ENCODE results near the gene PTPRM.

The PTPRM gene

DNA sequence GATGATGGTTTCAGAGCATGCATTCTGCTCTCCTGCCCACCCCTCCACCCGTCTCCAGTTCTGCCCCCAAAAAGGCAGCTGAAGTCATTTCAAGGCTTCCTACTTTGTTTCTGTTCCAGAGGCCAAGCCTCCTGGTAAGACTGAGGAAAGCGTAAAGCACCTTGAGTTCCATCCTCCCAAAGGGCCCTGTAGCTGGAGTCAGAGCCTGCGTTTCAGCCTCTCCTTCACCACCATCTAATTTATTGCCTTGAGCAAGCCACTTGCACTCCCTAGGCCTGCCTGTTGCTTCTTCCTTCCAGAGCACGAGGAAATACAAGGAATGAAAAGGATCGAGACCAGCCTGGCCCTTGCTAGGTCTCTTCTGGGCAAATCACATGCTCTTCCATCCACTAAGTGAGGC lies 797.9 kb downstream of the PTPRM start:
- DNase-seq (ENCODE audit: low spot score) = no peak

DNA sequence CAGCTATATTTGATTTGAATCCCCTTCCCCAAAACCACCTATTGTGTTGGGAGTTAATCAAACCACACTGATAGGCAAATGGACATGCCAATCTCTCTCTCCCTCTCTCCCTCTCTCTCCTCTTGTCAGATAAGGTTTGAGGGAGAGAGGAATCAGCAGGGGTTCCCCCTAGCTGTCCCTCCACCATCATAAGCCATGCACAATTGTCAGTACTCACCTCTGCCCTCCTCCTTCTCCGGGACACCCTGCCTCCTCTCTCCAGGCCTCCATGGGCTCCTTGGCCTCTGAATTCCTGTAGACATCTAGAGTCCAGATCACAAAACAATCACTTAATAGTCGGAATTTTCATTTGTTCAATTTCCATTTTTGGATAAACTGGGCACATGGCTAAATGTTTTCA lies 798.4 kb downstream of the PTPRM start:
- DNase-seq (ENCODE audit: low spot score) = no peak

DNA sequence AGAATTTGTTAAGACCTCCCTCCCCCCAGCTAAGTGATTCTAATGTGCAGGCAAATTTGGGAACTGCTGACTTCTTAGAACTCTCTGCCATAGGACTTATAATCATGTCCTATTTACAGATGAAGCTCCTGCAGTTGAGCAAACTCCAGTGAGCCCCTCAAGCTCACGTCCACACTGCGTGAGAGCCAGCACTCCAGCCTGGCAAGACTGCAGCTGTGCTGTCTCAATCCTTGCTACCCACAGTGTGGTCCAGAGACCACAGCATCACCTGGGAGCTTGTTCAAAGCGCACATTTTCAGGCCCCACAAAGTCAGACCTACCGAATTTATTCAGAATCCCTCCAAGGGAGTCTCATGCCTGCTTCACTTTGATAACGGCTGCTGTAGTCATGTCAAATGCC lies 799.0 kb downstream of the PTPRM start:
- DNase-seq (ENCODE audit: low spot score) = no peak

DNA sequence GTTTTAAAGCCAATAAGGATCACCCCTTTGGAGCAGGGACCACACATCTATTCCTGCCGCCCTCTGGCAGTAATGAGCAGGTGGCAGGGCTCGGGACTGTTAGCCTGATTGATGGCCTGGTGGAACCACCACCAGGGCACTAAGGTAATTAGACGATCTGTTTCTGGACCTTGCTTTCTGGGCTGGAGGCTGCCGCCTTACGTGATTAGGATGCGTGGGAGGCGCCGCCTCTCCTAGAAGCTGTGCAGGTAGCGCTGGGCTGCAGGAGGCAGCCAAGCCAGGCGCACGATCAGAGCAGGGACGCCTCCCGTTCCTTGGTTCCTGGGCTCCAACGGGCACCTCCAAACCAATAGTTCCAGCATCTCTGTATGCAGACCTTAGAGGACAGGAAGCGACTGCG lies 799.5 kb downstream of the PTPRM start:
- DNase-seq (ENCODE audit: low spot score) = no peak

DNA sequence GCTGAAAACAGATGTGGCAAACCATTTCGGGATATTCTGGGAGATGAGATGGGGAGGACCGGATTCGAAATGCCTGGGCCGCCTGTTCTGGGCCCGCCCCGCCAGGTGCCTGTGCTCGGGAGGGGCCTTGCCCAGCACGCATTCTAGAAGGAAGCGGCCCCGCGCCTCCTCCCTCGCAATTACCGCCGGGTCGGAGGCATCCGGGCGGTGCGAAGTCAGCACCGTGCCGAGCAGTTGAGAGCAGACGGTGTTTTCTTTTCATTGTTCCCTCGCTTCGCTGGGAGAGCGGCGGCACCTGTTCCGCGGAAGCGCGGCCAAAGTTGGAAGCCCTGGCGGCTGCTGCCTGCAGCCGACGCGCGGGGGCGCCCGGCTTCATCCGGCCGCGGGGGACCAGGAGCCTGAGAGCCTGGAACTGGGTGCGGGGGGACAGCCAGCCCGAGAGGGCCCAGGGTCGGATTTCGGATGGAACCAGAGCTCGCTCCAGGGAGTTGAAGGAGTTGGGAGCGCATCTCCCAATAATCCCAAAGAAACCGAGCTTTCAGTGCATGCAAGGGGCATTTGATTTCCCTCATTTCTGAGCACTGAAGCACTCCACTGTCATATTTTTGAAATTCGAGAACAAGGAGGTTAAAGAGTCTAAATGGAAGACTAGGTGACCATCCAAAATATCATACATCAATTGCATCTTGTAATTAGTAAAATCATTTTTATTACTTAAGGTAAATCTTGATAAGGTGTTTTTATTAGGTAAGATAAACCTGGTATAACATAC lies 800.3 kb downstream of the PTPRM start:
- DNase-seq (ENCODE audit: low spot score) = peak; percentile 64

DNA sequence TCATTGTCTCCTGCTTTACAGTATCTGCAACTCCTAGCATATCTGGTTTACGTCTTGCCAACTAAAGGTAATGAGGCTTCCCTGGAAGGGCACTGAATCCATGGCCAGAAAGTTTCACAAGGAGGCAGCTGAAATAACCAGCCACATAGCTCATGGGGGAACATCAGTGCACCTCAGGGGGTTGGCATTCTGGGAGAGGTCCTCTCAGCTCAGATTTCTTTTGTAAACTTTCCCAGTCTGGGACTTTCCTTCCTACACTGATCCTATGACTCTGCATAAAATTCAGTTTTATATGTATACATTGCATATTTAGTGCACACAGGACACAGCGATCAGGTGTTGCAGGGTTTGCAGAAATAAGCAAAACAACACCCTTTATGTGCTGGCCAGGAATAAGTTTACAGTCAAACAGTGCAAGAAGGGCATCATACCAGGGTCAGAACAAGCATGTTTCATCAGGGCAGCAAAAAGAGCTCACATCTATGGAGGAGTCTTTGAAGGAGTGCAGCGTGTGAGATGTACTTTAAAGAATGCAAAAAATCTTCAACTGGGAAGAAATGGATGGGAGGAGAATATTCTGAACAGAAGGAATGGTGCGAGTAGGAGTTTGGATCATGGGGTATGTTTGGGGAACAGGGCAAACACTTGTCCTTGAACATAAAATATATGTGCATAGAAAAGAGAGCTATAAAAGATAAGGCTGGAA lies 801.5 kb downstream of the PTPRM start:
- no peak for DNase-seq (ENCODE audit: low spot score)

DNA sequence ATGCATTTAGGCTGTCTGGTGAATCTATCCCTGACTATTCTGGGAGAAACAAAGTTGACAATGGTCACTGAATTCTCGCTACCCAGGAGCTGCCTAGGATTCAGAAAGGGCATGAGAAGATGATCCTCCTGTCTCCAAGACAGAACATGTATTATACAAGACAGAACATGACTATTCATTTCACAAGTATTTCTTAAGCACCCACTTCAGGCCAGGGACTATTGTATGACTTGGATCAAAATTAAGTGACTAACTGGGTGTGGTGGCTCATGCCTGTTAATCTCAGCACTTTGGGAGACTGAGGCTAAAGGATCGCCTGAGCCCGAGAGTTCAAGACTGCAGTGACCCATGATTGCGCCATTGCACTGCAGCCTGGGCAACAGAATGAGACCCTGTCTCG lies 806.4 kb downstream of the PTPRM start:
- no peak for DNase-seq (ENCODE audit: low spot score)

DNA sequence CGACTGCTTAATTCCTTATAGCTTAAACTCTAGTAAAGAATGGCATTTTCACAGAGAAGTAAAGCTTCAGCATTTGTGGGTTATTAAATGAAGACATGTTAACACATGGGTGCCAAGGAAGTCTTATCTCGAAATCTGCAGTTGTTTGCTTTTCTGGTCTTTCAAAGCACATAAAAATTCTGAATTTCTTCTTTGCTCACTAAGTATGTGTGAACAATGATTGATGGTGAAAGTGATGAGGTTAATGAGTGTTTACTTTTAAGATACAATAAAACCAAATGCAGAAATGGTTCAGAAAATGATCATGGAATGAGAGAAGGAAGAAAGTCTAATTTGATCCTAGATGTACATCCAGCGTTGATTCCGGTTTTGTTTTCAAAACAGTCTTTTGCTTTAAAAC lies 807.6 kb downstream of the PTPRM start:
- DNase-seq (ENCODE audit: low spot score) = no peak

DNA sequence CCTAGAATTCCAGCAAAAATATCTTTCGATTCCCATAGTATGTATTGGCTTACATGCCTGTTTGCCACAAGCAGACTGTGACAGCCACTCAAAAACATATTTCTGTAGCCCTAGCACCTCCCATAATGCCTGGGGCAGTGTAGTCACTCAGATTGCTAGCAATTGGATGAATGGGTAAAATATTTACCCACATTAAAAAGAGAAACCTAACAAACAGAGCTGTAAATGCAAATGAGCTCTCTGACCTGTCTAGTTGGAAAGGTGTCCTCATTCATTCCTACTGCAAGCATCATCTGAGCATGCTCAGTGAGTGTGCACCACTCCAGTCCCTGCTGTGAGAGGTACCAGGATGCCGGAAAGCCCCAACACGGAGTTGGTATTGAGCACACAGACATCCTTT lies 808.1 kb downstream of the PTPRM start:
- no peak for DNase-seq (ENCODE audit: low spot score)

DNA sequence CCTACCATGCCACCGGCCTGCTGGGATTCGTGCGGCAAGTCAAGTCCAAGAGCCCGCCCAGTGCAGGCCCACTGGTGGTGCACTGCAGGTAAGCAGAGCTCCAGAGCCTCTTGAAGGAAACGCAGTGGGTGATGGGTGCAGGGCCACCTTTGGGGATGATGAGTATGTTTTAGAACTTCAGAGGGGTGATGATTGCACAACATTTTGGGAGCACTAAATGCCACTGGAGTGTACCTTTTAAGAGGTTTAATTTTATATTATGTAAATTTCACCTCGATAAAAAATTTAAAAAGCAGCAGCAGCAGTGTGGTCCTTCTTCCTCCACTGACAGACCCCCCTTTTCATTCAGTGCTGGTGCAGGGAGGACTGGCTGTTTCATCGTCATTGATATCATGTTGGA lies 809.0 kb downstream of the PTPRM start:
- DNase-seq (ENCODE audit: low spot score) = no peak

DNA sequence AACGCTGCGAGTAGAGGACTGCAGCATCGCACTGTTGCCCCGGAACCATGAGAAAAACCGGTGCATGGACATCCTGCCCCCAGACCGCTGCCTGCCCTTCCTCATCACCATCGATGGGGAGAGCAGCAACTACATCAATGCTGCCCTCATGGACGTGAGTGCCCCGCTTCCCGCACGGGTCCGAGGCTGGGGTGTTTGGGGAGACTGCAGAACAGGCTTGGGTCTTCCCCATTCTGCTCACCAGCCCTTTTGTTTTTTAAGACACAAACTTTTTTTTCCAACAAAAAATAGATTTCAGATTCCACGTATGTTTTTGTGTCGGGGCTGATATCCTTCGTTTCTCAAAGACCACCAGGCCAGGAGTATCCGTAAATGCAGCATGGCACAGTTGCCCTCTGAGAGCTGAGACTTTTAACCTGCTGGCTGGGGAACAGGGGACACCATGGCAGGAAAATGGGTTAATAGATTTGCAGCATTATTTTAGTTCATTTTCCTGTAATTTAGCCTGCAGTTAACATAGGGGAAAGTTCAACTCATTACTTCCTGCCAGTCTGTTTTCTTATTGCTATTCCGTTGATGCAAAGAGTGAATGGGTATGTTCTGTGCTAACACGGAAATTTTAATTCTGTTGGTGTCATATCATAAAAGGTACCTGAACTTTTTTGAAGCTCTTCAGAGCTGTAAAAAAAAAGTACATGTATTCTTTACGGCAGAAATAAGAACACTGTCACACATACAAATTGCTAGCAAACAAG lies 812.2 kb downstream of the PTPRM start:
- DNase-seq (ENCODE audit: low spot score) = no peak

DNA sequence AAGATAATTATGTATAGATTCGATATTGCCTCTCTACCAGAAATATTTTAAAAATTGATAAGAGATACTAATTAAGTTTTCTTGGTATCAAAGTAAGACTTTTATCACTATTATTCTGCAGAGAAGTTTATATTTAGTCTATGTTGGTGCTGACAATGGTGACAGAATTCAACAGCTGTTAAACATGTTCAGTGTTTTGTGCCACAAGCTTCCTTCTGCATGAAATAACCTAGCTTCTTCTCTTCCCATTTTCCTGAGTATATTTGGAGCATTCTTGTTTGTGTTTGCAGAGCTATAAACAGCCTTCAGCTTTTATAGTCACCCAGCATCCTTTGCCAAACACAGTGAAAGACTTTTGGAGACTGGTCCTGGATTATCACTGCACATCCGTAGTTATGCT lies 812.9 kb downstream of the PTPRM start:
- DNase-seq (ENCODE audit: low spot score) = no peak

DNA sequence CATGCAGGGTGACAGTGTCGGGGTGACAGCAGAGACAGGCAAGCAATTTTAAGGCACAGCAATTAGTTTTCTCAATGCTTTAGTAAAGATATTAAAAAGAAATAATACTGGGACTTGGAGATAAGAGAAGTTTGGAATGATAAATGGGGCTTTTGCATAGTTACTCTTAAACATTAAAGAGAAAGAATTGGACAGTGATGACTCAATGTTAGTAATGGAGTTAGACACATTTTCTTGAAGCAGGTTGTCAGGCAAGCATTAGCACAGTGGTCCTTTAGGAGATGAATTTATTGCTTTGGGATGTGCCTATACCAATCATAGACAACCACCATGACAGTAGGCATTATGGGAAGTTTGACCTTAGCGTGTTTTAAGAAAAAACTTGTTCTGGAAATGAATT lies 813.8 kb downstream of the PTPRM start:
- no peak for DNase-seq (ENCODE audit: low spot score)

DNA sequence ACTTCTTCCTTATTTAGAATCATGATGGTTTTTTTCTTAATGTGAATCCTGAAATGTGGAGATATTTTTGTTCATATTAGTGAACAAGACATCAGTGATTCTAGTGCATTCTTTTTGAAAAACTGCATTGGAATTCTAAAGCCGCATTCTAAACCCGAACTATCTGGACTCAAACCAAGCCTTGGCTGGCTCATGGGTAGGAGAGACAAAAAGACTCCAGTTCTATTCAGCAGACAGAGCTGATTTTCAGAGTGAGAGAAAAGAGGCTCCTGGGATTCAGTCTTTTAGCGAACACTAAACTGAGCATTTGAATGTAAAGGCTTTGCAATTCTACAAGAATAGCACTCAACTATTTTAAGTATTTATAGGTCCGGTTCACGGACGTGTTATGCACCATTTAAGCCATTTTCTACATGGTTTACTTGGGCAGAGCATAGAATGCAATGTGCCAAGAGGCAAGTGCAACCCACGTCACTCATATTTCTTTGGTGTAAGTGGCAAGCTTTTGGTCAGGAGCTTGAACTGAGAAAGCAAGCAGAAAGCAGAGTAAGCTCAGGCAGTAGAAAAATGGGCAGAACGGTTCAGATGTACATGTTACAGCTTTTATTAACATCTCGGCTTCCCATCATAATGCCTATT lies 814.8 kb downstream of the PTPRM start:
- no peak for DNase-seq (ENCODE audit: low spot score)

DNA sequence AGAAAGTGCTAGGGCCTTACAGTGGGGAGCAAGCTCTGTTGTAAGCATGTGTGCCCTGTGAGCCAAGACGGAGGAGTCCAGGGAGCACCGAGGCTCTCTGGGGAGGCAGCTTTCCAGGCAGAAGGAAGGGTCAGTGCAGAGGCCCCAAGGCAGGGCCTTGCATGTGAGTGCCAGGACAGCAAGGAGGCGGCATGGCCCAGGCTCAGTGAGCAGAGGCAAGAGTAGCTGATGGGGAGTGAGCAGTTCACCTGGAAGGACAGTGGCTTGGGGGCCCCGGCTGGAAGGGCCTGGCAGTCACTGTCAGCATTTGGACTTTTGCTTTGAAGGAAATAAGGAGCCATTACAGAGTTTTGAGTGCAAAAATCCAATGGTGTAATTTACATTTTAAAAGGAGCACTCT lies 818.3 kb downstream of the PTPRM start:
- DNase-seq (ENCODE audit: low spot score) = no peak

DNA sequence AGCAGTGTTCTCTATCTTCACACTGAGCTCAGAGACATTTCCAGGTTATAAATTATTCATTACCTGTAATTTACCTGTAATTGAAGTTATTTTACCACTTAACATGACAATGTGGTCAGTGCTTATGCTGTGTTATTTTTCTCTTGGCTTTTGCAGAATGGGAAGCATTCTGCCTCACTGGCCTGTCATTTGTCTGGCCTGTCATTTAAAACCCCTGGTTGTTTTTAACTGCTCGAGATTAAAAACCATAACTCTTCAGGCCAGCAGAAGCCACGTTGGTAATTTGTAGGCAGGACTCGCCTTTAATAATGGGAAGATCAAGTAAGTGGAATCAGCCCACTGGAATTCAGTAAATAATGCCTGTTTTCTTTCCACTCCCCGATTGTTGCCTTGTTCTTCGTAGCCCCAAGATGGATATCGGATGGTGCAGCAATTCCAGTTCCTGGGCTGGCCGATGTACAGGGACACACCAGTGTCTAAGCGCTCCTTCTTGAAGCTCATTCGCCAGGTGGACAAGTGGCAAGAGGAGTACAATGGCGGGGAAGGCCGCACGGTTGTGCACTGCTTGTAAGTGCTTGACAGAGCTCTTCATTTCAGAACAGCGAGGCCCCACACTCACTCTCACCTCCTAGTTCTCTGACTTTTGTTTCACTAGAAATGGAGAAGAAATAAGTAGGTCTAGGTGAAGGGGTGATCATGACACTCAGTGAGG lies 819.7 kb downstream of the PTPRM start:
- no peak for DNase-seq (ENCODE audit: low spot score)

DNA sequence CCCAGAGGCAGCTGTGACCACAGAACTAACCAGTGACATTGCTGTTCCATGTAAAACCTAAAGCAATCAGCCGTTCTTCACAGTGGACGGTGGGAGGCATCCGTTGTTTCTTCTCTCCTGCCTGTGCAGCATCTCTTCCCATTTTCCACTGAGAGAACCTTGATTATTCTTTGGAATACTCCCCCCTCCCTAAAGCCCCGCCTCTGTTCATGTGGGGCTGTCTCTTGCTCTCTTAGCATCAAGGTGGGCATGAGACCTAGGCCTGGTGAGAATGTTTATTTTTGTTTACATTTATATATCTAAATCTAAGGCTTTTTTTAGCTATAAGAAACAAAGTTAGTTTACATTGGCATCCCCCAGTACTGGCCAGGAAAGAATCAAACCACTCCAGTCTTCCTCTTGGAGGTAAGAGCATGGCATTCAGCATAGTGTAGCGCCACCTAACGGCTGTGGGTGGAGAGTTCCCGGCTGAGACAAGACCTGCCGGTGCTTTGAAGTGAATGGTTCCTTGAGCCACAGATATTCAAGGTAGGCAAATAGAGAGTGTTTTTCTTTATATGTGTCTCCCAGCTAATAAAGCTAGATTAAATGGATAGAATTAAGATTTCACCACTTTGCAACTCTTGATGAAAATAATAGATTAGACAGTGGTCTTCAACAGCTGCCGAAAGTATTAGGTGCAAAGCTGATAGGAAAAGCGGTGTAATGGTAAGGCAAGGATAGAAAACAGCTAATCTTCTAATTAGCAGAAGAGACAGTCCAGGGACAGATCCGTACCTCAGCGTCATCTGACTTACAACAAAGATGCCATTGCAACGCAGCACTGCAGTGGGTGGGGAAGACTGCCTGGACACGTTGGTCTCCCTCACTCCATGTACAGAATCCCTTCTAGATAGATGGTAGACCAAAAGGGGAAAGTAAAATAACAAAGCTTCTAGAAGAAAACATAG lies 822.5 kb downstream of the PTPRM start:
- peak; percentile 80 for DNase-seq (ENCODE audit: low spot score)

DNA sequence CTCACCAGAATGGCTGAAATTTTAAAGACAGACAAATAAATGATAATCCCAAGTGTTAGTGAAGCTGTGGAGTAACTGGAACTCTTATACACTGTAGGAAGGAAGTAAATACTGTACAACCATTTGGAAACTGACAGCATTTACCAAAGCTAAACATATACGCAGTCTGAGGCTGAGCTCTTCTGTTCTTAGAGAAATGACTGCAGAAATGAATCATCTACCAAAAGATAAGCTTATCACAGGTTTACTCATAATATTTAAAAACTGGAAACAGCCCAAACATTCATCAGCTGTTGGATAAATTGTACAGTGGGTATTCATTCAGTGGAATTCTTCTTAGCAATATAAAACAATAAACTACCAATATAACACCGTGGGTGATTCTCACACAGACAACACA lies 824.0 kb downstream of the PTPRM start:
- no peak for DNase-seq (ENCODE audit: low spot score)

DNA sequence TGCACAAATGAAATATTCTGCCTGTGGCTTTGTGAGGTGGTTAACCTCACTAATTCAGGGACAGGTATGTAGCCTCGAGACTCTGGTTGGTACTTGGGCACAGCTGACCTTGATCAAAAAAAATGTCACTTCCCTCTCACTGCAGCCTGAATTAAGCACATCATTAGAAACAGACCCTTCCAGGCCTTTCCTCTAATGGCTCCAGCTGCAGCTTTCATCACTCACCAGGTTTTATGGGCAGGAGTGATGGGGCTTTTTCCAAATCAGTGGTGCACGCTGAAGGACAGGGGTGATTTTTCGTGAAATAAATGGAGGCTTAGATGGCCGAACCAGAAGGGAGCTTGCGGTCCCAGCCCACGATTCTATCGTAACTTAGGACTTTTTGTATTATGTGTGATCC lies 829.1 kb downstream of the PTPRM start:
- no peak for DNase-seq (ENCODE audit: low spot score)

DNA sequence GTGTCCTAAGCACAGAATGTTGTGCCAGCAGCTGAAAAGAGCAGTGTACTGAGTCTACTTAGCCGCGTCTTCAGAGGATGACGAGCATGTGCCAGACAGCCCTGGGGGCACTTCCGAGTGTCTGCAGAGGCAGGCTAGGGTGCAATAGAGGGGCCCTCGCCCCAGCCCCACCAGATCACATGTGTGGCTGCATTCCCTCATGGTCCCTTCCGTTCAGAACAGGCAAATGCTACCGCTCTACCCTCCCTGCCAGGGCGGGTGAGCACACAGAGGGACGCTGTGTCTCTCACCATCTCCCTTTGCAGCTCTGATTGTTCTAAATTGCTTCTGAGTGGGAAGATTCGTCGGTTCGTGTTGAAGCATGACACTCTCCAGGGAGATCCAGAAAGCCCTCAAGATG lies 829.9 kb downstream of the PTPRM start:
- no peak for DNase-seq (ENCODE audit: low spot score)

DNA sequence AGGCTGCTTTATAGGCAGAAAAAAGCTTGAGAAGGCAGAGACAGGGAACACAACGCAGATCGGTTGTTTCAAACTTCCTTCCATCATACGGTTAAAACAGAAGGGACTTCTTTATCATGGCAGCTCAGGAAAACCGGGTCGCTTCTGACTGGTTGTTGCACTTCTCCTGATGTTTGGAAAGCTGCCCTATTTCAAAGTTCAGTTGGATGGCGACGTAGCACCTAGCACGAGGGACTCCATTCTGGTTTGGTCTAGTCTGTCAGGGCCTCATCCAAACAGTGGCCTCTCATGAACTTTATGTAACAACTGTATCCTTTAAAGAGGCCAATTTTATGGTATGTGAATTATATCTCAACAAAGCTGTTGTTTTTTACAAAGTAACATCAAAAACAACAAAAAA lies 832.0 kb downstream of the PTPRM start:
- no peak for DNase-seq (ENCODE audit: low spot score)
